Adipocyte (in vitro differentiated cells): Measurements from ENCODE around the gene ATAD3C.
A peak's percentile ranks its signal among the peaks of the same experiment; 100 is the strongest.
"Not testable (repeated sequence)": the region's sequence is repeated elsewhere in the genome, so short reads cannot be mapped to it uniquely, and the experiment has no call there.

Experiments used
- DNase-seq: peaks from one replicate; pipeline ENCODE4 v3.0.0-alpha.2; 2015; ENCODE audit warnings: low read depth
- H3K27me3 ChIP-seq: replicated peaks from 2 replicates; pipeline ENCODE4 v1.7.0; 2013; ENCODE audit warnings: mild to moderate bottlenecking, low read length, moderate library complexity; ENCODE audit not compliant: control insufficient read depth, insufficient read depth
- H3K36me3 ChIP-seq: 2 replicates; pipeline ENCODE4 v1.7.0; 2013; ENCODE audit warnings: low read length, mild to moderate bottlenecking, moderate library complexity; ENCODE audit not compliant: control insufficient read depth, insufficient read depth, severe bottlenecking
- H3K4me1 ChIP-seq: 2 replicates; pipeline ENCODE4 v1.7.0; 2013; ENCODE audit warnings: mild to moderate bottlenecking, low read length, moderate library complexity; ENCODE audit not compliant: control insufficient read depth, insufficient read depth
- H3K4me3 ChIP-seq: 2 replicates; pipeline ENCODE4 v1.7.0; 2013; ENCODE audit warnings: mild to moderate bottlenecking, low read length, moderate library complexity
- H3K9ac ChIP-seq: 2 replicates; pipeline ENCODE4 v1.7.0; 2013; ENCODE audit warnings: mild to moderate bottlenecking, low read length, moderate library complexity
- H3K9me3 ChIP-seq: 2 replicates; pipeline ENCODE4 v1.7.0; 2013; ENCODE audit warnings: mild to moderate bottlenecking, low read length, moderate library complexity; ENCODE audit not compliant: control insufficient read depth

The ATAD3C gene

DNA sequence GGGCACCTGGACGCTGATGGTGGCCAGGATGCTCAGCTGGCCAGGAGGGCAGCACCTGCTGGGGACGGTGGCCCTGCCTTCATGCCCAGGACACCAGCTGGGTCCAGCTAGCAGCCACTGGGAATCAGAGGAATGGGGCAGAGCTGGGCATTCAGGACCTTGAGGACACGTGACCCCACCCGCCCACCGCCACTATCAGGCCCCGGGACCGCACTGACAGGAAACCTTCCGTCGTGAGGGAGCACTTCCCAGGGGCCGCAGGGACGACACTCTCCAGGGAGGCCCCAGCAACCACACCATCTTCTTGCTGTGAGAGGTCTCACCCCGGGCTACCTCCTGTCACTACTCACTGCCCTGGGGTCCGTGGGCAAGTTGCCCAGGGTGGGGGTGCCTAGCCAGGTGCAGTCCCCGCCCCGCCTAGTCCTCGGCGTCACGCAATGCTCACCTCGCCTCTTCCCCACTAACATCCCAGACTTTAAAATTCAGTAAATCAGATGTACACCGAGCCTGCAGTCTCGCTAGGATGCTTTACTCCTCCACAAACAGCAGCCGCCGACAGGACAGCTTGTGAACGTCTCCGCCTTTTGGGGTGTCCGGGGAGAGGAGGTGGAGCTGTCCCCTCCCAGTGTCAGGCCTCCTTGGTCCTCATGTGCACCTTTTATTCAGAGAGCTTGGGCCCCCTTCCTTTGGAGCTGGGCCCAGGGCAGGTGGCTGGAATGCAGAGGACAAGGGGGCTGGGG is 9.1 kb upstream of the ATAD3C start:
- Histone ChIP-seq H3K9ac (no peak overlapping the region), H3K4me1 (peaks cover 7% of the 10 kb centered on the region), H3K9me3 (no peaks in the 10 kb centered on the region), H3K36me3 (no peaks in the 10 kb centered on the region), H3K4me3 (no peak overlapping the region), H3K27me3 (no peaks in the 10 kb centered on the region)
- DNase-seq: no peak

DNA sequence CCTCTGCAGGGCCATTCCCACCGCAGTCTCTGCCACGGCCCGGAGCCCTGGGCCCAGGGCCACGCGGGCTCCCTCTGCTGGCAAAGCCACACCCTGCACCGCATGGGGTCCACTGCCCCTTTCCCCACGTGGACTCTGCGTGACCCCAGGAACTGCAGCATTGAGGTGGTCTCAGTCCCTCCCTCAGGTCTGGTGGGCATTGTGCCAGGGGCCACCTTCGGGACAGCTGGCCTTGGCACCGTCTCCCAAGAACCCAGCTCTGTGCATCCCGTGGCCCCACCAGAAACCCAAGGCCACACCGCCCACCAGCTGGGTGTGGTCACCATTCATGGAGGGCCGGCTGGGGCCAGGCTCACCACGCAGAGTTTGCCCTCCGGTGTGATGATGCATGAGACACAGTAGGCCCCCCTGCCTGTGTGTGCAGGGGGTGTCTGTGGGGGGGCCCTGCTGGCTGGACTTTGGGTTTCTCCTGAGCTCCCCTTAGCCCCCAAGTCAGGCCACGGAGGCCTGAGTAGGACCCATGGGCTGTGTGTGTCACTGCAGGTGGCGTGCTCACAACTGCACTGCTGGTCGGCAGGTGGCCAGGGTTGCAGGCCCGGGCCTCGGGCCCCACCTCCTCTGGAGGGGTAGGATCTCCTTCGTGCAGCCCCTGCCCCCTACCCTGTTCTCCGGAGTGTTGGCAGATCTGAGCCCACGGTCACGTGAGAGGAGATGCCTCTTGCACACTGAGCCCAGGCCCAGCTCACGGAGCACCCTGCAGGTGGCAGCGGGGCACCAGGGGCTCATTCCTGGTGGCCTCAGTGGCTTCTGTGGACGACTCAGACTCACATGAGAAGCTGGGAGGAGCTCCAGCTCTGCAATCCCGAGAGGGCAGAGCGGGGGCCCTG is 8.2 kb upstream of the ATAD3C start:
- Histone ChIP-seq H3K9me3 (no peaks in the 10 kb centered on the region), H3K9ac (no peak overlapping the region), H3K27me3 (no peaks in the 10 kb centered on the region), H3K36me3 (no peaks in the 10 kb centered on the region), H3K4me1 (peaks cover 7% of the 10 kb centered on the region), H3K4me3 (no peak overlapping the region)
- peak; percentile 65 for DNase-seq

DNA sequence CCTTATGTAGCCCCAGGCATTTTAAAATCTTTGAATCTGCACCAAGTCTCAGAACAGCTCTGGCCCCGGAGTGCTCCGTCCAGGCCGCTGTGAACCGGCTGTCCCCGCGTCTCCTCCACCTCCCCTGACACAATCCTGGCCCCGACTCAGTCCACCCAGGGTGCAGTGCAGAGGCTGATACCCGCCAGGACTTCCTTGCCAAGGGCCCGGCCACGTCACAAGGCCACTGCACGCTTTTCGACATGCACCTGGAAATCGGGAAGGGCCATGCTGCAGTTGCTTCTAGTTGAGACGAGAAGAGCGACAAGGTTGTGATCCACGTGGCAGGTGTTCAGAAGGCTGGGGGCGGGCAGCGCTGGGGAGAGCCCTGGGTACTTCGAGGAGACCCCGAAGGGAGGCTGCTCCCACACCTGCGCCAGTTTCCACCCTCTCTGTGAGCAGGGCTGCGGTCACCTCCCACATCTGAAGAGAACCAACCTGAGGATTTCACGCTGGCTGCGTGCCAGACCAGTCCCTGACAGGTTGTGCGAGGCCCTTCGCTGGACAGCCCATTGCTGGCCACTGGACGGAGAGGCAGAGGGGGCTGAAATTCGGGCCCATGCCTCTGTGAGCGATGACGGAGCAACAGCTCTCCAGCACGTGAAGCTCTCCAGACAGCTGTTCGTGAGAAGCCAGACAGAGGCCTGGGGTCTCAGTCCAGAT is 7.3 kb upstream of the ATAD3C start:
- no peak overlapping the region for H3K9ac ChIP-seq
- peaks cover 7% of the 10 kb centered on the region for H3K4me1 ChIP-seq
- no peak overlapping the region for H3K4me3 ChIP-seq

DNA sequence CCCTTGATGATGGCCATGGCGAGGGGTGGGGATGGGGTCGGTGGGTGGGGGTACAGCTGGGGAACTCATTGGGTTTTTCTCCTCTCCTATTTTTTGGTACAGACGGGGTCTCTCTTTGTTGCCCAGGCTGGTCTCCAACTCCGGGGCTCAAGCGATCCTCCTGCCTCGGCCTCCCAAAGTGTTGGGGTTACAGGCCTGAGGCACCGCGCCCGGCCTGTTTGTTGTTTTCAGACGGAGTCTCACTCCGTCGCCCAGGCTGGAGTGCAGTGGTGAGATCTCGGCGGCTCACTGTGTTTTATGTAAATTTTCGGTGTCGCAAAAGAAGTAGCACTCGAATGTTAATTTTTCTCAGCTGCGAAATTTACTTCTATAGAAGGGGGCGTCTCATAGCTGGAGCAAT is 2.9 kb upstream of the ATAD3C start:
- not testable (repeated sequence) for H3K4me3 ChIP-seq, H3K4me1 ChIP-seq, H3K36me3 ChIP-seq, H3K9ac ChIP-seq, H3K9me3 ChIP-seq, H3K27me3 ChIP-seq, DNase-seq

More for the DNA sequence above, 7.3 kb upstream of the ATAD3C start:
- Histone ChIP-seq H3K9me3 (no peaks in the 10 kb centered on the region), H3K27me3 (no peaks in the 10 kb centered on the region), H3K36me3 (no peaks in the 10 kb centered on the region)
- no peak for DNase-seq

DNA sequence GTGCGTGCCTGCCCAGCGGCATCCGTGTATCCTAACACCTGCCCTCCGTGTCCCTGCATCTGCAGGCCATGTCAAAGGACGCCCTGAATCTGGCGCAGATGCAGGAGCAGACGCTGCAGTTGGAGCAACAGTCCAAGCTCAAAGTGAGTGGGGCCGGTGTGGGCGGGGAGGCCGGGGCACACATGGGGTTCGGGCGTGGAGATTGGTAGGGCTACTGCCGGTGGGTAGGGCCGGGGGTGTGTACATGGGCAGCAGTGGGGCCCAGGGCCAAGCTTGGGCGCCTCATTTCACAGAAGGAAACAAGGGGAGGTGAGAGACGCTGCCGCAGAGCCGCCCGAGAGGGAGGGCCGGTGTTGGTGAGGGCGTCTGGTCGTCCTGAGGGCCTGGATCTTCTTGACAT is 1.1 kb downstream of the ATAD3C start:
- not testable (repeated sequence) for H3K36me3 ChIP-seq, DNase-seq, H3K4me1 ChIP-seq

DNA sequence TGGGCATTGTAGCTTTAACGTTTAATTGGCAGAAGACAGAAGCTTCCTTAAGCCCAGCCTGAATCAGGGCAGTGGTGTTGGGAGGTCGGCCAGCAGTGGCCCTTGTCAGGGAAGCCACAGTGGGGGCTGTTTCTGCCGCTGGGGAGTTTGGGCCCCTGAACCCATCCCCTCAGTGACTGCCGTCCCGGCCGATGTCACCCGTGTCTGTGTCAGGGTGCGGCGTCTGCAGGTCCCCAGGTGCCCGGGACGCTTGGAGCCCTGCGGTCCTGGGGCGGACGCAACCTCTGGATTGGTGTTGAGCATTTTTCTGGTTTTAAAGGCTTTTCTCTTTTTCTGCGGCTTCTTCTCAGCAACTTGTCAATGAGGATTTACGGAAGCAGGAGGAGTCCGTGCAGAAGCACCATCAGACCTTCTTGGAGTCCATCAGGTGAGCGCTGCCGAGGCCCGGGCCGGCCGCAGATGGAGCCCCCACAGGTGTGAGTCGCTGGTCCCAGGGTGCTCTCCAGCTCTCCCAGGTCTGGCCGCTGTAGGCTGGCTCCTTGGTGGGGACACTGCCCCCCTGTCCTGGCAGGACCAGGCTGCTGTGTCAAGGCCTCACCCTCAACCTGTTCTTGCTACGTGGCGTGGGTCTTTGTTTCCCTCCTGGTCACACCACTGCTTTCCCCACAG is 2.3 kb downstream of the ATAD3C start:
- Histone ChIP-seq H3K36me3 (no peaks in the 10 kb centered on the region), H3K27me3 (peaks cover 10% of the 10 kb centered on the region), H3K9ac (no peak overlapping the region), H3K9me3 (no peaks in the 10 kb centered on the region), H3K4me1 (no peaks in the 10 kb centered on the region), H3K4me3 (no peak overlapping the region)
- no peak for DNase-seq

More for the DNA sequence above, 1.1 kb downstream of the ATAD3C start:
- H3K4me3 ChIP-seq, H3K9me3 ChIP-seq, H3K9ac ChIP-seq, H3K27me3 ChIP-seq: not testable (repeated sequence)

DNA sequence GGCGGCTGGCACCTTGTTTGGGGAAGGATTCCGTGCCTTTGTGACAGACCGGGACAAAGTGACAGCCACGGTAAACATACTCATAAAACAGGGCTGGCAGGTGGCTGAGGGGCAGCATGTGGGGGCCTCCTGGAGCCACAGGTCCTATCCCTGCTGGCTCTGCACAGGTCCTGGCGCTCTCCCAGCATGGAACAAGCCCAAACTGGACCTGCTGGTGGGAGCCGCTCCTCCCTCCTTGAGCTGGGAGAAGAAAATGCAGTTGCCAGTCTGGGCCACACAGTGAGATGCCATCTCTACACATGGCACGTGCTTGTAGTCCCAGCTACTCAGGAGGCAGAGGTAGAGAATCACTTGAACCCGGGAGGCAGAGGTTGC is 2.9 kb downstream of the ATAD3C start:
- H3K27me3 ChIP-seq, H3K9ac ChIP-seq, H3K4me3 ChIP-seq, H3K9me3 ChIP-seq, H3K4me1 ChIP-seq, DNase-seq, H3K36me3 ChIP-seq: not testable (repeated sequence)

DNA sequence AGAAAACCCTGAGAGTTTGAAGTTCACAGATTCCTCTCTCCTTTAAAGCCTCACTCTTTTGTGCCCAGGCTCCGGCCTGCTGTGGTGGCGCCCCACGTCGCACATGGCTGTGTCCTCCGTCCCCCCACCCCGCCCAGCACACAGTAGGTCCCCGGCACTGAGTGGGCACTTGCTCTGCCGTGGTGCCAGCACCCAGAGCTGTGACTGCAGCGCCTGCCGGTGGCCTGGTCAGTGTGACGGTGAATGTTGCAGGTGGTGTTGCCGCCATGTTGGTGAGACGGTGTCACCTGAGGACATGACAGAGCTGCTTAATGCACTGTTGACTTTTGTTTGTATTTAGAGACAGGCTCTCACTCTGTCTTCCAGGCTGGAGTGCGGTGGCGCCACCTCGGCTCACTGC is 3.4 kb downstream of the ATAD3C start:
- H3K9me3 ChIP-seq: no peaks in the 10 kb centered on the region
- H3K27me3 ChIP-seq: peaks cover 10% of the 10 kb centered on the region
- H3K4me1 ChIP-seq: no peaks in the 10 kb centered on the region
- H3K9ac ChIP-seq: no peak overlapping the region
- H3K4me3 ChIP-seq: no peak overlapping the region
- no peak for DNase-seq
- H3K36me3 ChIP-seq: no peaks in the 10 kb centered on the region

DNA sequence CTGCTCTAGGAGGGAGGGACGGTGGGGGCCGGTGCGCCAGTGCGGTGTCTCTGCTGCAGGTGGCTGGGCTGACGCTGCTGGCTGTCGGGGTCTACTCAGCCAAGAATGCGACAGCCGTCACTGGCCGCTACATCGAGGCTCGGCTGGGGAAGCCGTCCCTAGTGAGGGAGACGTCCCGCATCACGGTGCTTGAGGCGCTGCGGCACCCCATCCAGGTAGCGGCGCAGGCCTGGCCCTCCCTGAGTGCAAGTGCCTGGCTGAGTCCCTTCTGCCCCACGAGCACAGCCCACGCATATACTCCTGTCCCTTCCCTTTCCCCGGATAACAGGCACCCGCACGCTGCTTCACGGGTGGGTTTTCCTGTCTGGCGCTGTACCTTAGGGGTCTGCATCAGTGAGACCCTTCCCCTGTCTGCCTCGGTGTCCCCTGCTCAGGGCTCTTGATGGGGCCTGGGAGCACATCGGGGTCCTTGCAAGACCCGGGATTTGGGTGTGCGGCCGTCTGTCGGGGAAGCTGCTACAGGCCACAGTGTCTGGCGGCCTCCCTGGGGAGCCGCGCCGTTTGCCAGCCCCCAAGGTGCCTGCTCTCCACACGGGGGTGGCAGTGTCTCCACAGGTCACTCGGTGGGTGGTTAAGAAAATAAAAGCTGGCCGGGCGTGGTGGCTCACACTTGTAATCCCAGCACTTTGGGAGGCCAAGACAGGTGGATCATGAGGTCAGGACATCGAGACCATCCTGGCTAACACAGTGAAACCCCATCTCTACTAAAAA is 5.0 kb downstream of the ATAD3C start:
- not testable (repeated sequence) for H3K36me3 ChIP-seq, H3K4me1 ChIP-seq, H3K9me3 ChIP-seq, DNase-seq, H3K9ac ChIP-seq, H3K27me3 ChIP-seq, H3K4me3 ChIP-seq

DNA sequence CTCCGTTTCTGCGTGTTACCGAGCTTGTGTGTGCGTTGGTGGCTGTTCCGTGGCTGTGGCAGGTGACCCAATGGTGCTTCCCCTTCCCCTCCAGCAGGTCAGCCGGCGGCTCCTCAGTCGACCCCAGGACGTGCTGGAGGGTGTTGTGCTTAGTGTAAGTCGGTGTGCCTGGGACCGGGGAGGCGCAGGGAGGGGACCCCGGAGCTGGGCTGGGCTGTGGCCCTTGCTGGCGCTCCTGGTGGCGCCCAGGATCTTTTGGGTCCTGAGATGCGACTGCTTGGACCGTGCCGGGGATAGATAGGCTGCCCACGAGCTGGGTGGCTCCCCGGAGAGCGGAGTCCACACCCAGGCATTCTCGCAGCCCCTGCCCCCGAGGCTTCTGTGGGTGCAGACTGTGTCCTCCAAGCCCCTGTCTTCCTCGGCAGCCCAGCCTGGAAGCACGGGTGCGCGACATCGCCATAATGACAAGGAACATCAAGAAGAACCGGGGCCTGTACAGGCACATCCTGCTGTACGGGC is 5.9 kb downstream of the ATAD3C start:
- Histone ChIP-seq H3K9me3 (no peaks in the 10 kb centered on the region), H3K4me3 (no peak overlapping the region), H3K4me1 (no peaks in the 10 kb centered on the region), H3K27me3 (no peaks in the 10 kb centered on the region), H3K36me3 (no peaks in the 10 kb centered on the region), H3K9ac (no peak overlapping the region)
- DNase-seq: no peak
